GM12875 (cell line): ENCODE data around the gene SUN2.

ENCODE experiments used
- H3K4me3 ChIP-seq: one replicate; pipeline ENCODE4 v1.5.1; 2011; ENCODE audit warnings: low read depth, low read length, control low read depth
- TF ChIP-seq, protein P1 (sequence below): IDR thresholded peaks from 2 replicates; pipeline ENCODE4 v1.5.1; 2011; ENCODE audit warnings: low read depth, mild to moderate bottlenecking, control low read depth, inconsistent platforms, low read length, moderate library complexity, borderline replicate concordance; ENCODE audit not compliant: insufficient read depth

Gene SUN2

DNA sequence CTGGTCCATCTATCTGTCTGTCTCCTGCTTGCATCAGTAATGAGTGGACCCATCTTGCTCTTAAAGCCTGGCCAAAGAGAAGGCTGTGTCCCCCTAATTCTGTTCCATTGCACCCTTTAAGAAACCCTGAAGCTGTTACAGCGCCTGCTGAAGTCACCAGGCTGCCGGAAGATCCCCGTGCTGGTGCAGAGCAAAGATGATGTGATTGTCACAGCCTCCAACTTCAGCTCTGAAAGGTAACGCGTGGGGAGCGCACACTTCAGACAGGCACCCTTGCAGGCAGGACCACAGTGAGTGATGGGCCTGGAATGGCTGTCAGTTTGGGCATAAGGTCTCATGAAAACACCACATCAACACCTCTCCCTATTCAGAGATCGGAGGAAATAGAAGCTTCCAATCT lies 31.6 kb downstream of the SUN2 start:
- TF ChIP-seq, protein P1, sequence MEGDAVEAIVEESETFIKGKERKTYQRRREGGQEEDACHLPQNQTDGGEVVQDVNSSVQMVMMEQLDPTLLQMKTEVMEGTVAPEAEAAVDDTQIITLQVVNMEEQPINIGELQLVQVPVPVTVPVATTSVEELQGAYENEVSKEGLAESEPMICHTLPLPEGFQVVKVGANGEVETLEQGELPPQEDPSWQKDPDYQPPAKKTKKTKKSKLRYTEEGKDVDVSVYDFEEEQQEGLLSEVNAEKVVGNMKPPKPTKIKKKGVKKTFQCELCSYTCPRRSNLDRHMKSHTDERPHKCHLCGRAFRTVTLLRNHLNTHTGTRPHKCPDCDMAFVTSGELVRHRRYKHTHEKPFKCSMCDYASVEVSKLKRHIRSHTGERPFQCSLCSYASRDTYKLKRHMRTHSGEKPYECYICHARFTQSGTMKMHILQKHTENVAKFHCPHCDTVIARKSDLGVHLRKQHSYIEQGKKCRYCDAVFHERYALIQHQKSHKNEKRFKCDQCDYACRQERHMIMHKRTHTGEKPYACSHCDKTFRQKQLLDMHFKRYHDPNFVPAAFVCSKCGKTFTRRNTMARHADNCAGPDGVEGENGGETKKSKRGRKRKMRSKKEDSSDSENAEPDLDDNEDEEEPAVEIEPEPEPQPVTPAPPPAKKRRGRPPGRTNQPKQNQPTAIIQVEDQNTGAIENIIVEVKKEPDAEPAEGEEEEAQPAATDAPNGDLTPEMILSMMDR: no peak
- H3K4me3 ChIP-seq: no peak overlapping the region

GRCh38 chr22:38721551-38721950 lies 34.2 kb downstream of the SUN2 start:
- no peak overlapping the region for H3K4me3 ChIP-seq
- TF ChIP-seq, protein P1: no peak

DNA sequence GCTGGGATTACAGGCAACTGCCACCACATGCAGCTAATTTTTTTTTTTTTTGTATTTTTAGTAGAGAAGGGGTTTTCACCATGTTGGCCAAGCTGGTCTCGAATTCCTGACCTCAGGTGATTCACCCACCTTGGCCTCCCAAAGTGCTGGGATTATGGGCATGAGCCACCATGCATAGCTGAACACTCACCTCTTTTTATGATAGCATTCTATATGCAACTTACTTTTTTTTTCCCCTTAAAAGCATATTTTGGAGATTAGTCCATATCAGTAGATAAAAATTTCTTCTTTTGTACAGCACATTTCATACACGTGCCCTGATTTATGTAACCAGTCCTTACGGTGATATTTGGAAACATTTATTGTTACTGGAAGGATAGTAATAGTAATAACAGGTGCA lies 35.4 kb downstream of the SUN2 start:
- no peak overlapping the region for H3K4me3 ChIP-seq
- TF ChIP-seq, protein P1: no peak

GRCh38 chr22:38719196-38719595 lies 36.6 kb downstream of the SUN2 start:
- no peak overlapping the region for H3K4me3 ChIP-seq

GRCh38 chr22:38718414-38718813 lies 37.4 kb downstream of the SUN2 start:
- TF ChIP-seq, protein P1: no peak
- no peak overlapping the region for H3K4me3 ChIP-seq

More at GRCh38 chr22:38719196-38719595, 36.6 kb downstream of the SUN2 start:
- TF ChIP-seq, protein P1: no peak

- no peak overlapping the region for H3K4me3 ChIP-seq
Observed at GRCh38 chr22:38717244-38717643, 38.6 kb downstream of the SUN2 start.

GRCh38 chr22:38716826-38717225 lies 39.0 kb downstream of the SUN2 start:
- TF ChIP-seq, protein P1: no peak
- no peak overlapping the region for H3K4me3 ChIP-seq

More at GRCh38 chr22:38717244-38717643, 38.6 kb downstream of the SUN2 start:
- TF ChIP-seq, protein P1: no peak
